GM12878 (cell line): ENCODE measurements around the gene NGFR. TPM values are rescaled to one million over a fixed set of nuclear protein-coding genes. Genes with fewer than 3 reads are reported as not detected.

Source experiments
- ATAC-seq: fragments of 200-7000 bp; cut with Tn5 transposase; 3 replicates; pipeline ENCODE4 v1.9.1; 2020; ENCODE audit warnings: mild to moderate bottlenecking, moderate library complexity
- BruUV-seq: library from RNA; stranded (reverse); fragments of 400-500 nt; replicated peaks from 2 replicates; lab custom pipeline; 2021; lab: Mats Ljungman, UMichigan
- CTCF ChIA-PET: fragments of 300-600 bp; sonication (Branson Sonifier 250); formaldehyde crosslinking; extraction: SDS; loops from one replicate; lab custom pipeline; 2021; ENCODE audit warnings: inconsistent platforms; lab: Yijun Ruan, JAX
- POLR2A ChIA-PET: fragments of 350-600 bp; formaldehyde crosslinking; extraction: SDS; loops from one replicate; lab custom pipeline; 2021; ENCODE audit warnings: inconsistent platforms; lab: Charles Lee
- RAD21 ChIA-PET: fragments of 300-600 bp; sonication (Branson Sonifier 250); formaldehyde crosslinking; loops from one replicate; lab custom pipeline; 2023; ENCODE audit warnings: antibody characterized with exemption; ENCODE audit not compliant: unreplicated experiment; lab: Charles Lee
- SMC1A ChIA-PET: fragments of 300-600 bp; sonication (Branson Sonifier 250); formaldehyde crosslinking; loops from one replicate; lab custom pipeline; 2023; ENCODE audit not compliant: unreplicated experiment, uncharacterized antibody; lab: Charles Lee
- DNase-seq: peaks from one replicate; pipeline ENCODE4 v3.0.0-alpha.2; 2011; ENCODE audit warnings: low read depth, low spot score
- FAIRE-seq: peaks from 3 replicates; lab custom pipeline; 2011; peaks lifted over from hg19 to GRCh38; lab: Jason Lieb, UNC
- H2AFZ ChIP-seq: 2 replicates; pipeline ENCODE4 v1.6.0; 2011; ENCODE audit warnings: low read depth, low read length, control low read depth; ENCODE audit not compliant: control insufficient read depth
- H3K27ac ChIP-seq: 2 replicates; pipeline ENCODE4 v1.5.1; 2011; ENCODE audit warnings: control low read depth; ENCODE audit not compliant: control insufficient read depth, insufficient read depth
- H3K27me3 ChIP-seq, 2 experiments: replicated peaks in 1 of 2; 2 replicates each; pipeline versions ENCODE4 v1.6.0 to v1.6.1; 2011; ENCODE audit warnings: low read length in 1 of 2; ENCODE audit not compliant: control insufficient read depth in 2 of 2, insufficient read depth in 2 of 2
- H3K36me3 ChIP-seq, 2 experiments: 2 replicates each; pipeline ENCODE4 v1.5.1; 2011; ENCODE audit warnings: low read length in 1 of 2; ENCODE audit not compliant: control insufficient read depth in 2 of 2, insufficient read depth in 2 of 2
- H3K4me1 ChIP-seq: 2 replicates; pipeline ENCODE4 v1.6.1; 2011; ENCODE audit warnings: mild to moderate bottlenecking, low read length, moderate library complexity, mixed read lengths; ENCODE audit not compliant: control insufficient read depth, insufficient read depth
- H3K4me2 ChIP-seq: 2 replicates; pipeline ENCODE4 v1.6.0; 2011; ENCODE audit warnings: control low read depth; ENCODE audit not compliant: control insufficient read depth, insufficient read depth
- H3K4me3 ChIP-seq: fragments of 200-600 bp; sonication (generic); 2 replicates; pipeline ENCODE4 v1.5.1; 2016
- H3K79me2 ChIP-seq: 2 replicates; pipeline ENCODE4 v1.6.0; 2011; ENCODE audit warnings: low read length; ENCODE audit not compliant: control insufficient read depth, insufficient read depth
- H3K9ac ChIP-seq: 2 replicates; pipeline ENCODE4 v1.8.0; 2011; ENCODE audit warnings: low read length, control low read depth, mixed read lengths; ENCODE audit not compliant: control insufficient read depth, insufficient read depth
- H3K9me3 ChIP-seq: replicated peaks from 3 replicates; pipeline ENCODE4 v1.5.1; 2011; ENCODE audit warnings: mild to moderate bottlenecking, low read length; ENCODE audit not compliant: control insufficient read depth, insufficient read depth
- H4K20me1 ChIP-seq: 2 replicates; pipeline ENCODE4 v1.6.0; 2011; ENCODE audit not compliant: control insufficient read depth, insufficient read depth
- BMI1 ChIP-seq: fragments of 450-650 bp; IDR thresholded peaks from 2 replicates; pipeline ENCODE4 v1.6.1; 2016; ENCODE audit warnings: mild to moderate bottlenecking, moderate library complexity, borderline replicate concordance
- FOXM1 ChIP-seq: IDR thresholded peaks from 2 replicates; pipeline ENCODE4 v1.6.1; 2012; ENCODE audit warnings: low read depth, mild to moderate bottlenecking, inconsistent platforms, low read length, moderate library complexity
- IRF4 ChIP-seq: IDR thresholded peaks from 2 replicates; pipeline ENCODE4 v1.6.1; 2011; ENCODE audit warnings: low read depth, low read length
- NR2F1 ChIP-seq: fragments of 450-650 bp; conservative IDR thresholded peaks from 2 replicates; pipeline ENCODE4 v1.6.1; 2017; ENCODE audit warnings: mild to moderate bottlenecking
- PAX5 ChIP-seq: IDR thresholded peaks from 2 replicates; pipeline ENCODE4 v1.6.1; 2011; ENCODE audit warnings: low read depth, low read length, borderline replicate concordance
- SP1 ChIP-seq: IDR thresholded peaks from one replicate; pipeline ENCODE4 v1.6.1; 2011; ENCODE audit warnings: low read depth, low read length
- SUPT20H ChIP-seq: IDR thresholded peaks from 2 replicates; pipeline ENCODE4 v1.6.1; 2011; ENCODE audit warnings: low read depth, mild to moderate bottlenecking, low read length, moderate library complexity, borderline replicate concordance; ENCODE audit not compliant: control insufficient read depth
- WRNIP1 ChIP-seq: IDR thresholded peaks from 2 replicates; pipeline ENCODE4 v1.6.1; 2011; ENCODE audit warnings: low read depth, low read length, improper control_type of control experiment, borderline replicate concordance
- ZNF24 ChIP-seq: fragments of 450-650 bp; IDR thresholded peaks from 2 replicates; pipeline ENCODE4 v1.6.1; 2017; ENCODE audit warnings: antibody characterized with exemption, mild to moderate bottlenecking
- ZNF622 ChIP-seq: fragments of 450-650 bp; IDR thresholded peaks from 2 replicates; pipeline ENCODE4 v1.6.1; 2017; ENCODE audit warnings: mild to moderate bottlenecking, inconsistent platforms
- WGBS: methylation state at CpG from one replicate; pipeline ENCODE4 v1.1.6; 2016; ENCODE audit warnings: low lambda C conversion rate; ENCODE audit not compliant: insufficient replicate concordance, insufficient coverage; ENCODE audit errors: missing lambda C conversion rate; 5-methylcytosine and 5-hydroxymethylcytosine counted together
- in situ Hi-C: fragments of 300-500 bp; cut with MboI; formaldehyde crosslinking; loops from 9 replicates; pipeline ENCODE4 v1.14.3; 2018; ENCODE audit warnings: mixed read lengths
- intact Hi-C: fragments of 100-400 bp; cut with micrococcal nuclease; formaldehyde crosslinking; loops from one replicate; pipeline ENCODE4 v1.14.2; 2022; ENCODE audit not compliant: unreplicated experiment
- polyA plus RNA-seq, 11 experiments: library from polyadenylated mRNA; depleted of rRNA in 4 of 11; unstranded in 6 of 11; stranded (reverse) in 5 of 11; fragments of >200 nt; fragmentation: Nextera tagmentation in 4 of 11; fragmentation: Illumina TruSeq in 1 of 11; extraction: Ambion mirVana in 4 of 11; extraction: Trizol in 1 of 11; gene quantifications; 1 replicate in 1 of 11; 2 replicates in 10 of 11; pipeline versions ENCODE4 v1.2.1 to v1.2.3, GENCODE V29; 2011 to 2016; ENCODE audit warnings: inconsistent platforms in 2 of 11, missing spikeins in 2 of 11, low read depth in 1 of 11
- total RNA-seq, 4 experiments: library from RNA; depleted of rRNA in 3 of 4; stranded (reverse); fragments of >200 nt in 3 of 4; fragmentation: Illumina TruSeq in 1 of 4; extraction: Trizol in 1 of 4; gene quantifications; 2 replicates each; pipeline versions ENCODE4 v1.2.1 to v1.2.3, GENCODE V29; 2013 to 2021

Gene NGFR
- total and polyA plus RNA-seq, 10 of the 15 experiments (the other 5 are each of a cell fraction or from before 2014, with no cell fraction given), result 0.05 to 0.28 (median 0.08) TPM; not detected in 1

GRCh38 chr17:49457564-49458535 is 37.2 kb upstream of the NGFR start:
- no peaks in the 10 kb centered on the region for H3K36me3 ChIP-seq
- FAIRE-seq (no peak), ATAC-seq (no peak), DNase-seq (no peak)
- ChIA-PET SMC1A (interaction anchor here (1.0 kb wide), 1 partner anchor 142 kb away, joined by 3 read pairs; no protein-coding TSS in a partner anchor), CTCF (interaction anchor here (0.5 to 0.9 kb wide), 2 partner anchors 23 to 104 kb away, joined by 3 to 5 read pairs; no protein-coding TSS in a partner anchor), POLR2A (no interaction called here), RAD21 (no interaction called here)
- H2AFZ ChIP-seq, result no peak overlapping the region
- BruUV-seq, result no TSS peak
- no peak overlapping the region for H3K4me3 ChIP-seq
- 40% methylated on average over 15 of the region's 15 CpGs for WGBS
- H3K27me3 ChIP-seq, result peaks cover 3 to 9% of the 10 kb centered on the region in 2 experiments; a peak in 2 of 4 replicates
- no peaks in the 10 kb centered on the region for H4K20me1 ChIP-seq
- H3K27ac ChIP-seq, result no peak overlapping the region
- H3K79me2 ChIP-seq, result no peaks in the 10 kb centered on the region
- in situ Hi-C loops (no loop called here), intact Hi-C loops (no loop called here)
- no peak overlapping the region for H3K9ac ChIP-seq
- H3K9me3 ChIP-seq, result no peaks in the 10 kb centered on the region
- no peak overlapping the region for H3K4me2 ChIP-seq
- H3K4me1 ChIP-seq, result no peaks in the 10 kb centered on the region
- TF ChIP-seq BMI1, result no peak
- no peak for TF ChIP-seq ZNF24
- no peak for TF ChIP-seq SP1
- TF ChIP-seq FOXM1, result no peak
- no peak for TF ChIP-seq ZNF622
- TF ChIP-seq IRF4, result no peak
- TF ChIP-seq SUPT20H, result no peak
- TF ChIP-seq PAX5, result no peak
- no peak for TF ChIP-seq WRNIP1
- TF ChIP-seq NR2F1, result no peak
